NCI-H748 treated with DMSO at 0.1 percent for 48 hours (cell line): ENCODE results near the gene ATAD3B.
"Not testable (repeated sequence)": the region's sequence is repeated elsewhere in the genome, so short reads cannot be mapped to it uniquely, and the experiment has no call there.

Source experiments
- DNase-seq: peaks from one replicate; lab custom pipeline; 2025; lab: John Stamatoyannopoulos, UW

ATAD3B gene

DNA sequence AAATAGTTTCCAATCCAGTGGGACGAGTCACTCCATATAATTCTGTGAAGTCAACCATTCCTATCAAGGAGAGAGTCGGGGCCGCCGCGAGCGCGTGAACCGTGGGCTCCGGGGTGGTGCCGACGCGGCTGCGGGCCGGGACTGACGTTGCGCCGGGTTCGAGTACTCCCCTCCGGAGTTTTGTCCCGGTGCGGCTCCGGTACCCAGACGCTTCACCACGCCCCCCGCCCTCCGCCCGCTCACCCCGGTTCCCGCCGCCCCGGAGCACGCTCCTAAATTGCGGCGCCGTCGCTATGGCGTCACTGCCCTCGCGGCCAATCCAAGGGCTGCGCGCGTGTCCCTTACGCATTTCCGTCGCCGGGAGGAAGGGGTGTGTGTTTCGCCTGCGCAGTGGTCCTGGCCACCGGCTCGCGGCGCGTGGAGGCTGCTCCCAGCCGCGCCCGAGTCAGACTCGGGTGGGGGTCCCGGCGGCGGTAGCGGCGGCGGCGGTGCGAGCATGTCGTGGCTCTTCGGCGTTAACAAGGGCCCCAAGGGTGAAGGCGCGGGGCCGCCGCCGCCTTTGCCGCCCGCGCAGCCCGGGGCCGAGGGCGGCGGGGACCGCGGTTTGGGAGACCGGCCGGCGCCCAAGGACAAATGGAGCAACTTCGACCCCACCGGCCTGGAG lies at the start of gene ATAD3B:
TSS of gene ATAD3B (plus strand) at position 377 of the 664 bp plus-strand sequence. CDS start at position 497, 120 bp downstream.
- peak; percentile 55 for DNase-seq

DNA sequence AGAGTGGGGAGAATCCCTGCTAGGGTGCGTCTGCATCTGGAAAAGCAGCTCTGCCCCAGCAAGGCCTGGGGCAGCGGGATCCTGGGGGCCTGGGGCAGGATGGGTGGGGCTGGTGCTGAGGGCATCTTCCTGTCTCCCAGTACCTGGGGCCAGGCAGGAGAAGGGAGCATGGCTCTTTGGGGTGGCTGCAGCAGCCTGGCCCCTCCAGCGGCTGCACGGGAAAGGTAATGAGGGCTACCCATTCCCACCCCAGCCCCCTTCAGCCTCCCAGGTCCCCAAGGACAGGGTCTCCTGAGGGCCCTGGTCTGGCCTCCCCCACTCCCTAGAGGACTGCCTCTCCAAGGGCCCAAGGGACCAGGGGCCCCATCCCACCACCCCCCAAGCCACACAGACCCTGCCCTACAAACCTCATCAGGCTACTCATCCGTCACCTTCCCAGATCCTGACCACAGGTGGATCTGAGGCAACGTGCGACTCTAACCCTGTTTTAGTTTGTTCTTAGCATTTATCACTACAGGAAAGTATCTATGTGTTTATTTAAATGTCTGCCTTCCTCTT lies 49.6 kb upstream of the ATAD3B start:
- no peak for DNase-seq

GRCh38 chr1:1422465-1423244 lies 48.9 kb upstream of the ATAD3B start:
- no peak for DNase-seq

DNA sequence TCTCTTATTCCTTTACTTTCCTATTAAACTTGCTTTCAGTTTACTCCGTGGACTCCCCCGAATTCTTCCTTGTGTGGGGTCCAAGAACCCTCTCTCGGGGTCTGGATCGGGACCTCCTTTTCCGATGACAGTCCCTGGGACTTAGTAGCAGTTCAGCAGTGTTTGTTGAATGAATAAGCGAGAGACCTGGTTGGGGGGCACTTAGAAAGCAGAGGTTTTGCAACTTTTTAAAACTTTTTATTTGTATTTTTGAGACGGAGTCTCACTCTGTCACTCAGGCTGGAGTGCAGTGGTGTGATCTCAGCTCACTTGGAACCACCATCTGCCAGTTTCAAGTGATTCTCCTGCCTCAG lies 48.3 kb upstream of the ATAD3B start:
- DNase-seq: no peak

- no peak for DNase-seq
These were observed 46.9 kb upstream of the ATAD3B start for GRCh38 chr1:1424707-1425106.

GRCh38 chr1:1425426-1425752 lies 46.2 kb upstream of the ATAD3B start:
- DNase-seq: no peak

DNA sequence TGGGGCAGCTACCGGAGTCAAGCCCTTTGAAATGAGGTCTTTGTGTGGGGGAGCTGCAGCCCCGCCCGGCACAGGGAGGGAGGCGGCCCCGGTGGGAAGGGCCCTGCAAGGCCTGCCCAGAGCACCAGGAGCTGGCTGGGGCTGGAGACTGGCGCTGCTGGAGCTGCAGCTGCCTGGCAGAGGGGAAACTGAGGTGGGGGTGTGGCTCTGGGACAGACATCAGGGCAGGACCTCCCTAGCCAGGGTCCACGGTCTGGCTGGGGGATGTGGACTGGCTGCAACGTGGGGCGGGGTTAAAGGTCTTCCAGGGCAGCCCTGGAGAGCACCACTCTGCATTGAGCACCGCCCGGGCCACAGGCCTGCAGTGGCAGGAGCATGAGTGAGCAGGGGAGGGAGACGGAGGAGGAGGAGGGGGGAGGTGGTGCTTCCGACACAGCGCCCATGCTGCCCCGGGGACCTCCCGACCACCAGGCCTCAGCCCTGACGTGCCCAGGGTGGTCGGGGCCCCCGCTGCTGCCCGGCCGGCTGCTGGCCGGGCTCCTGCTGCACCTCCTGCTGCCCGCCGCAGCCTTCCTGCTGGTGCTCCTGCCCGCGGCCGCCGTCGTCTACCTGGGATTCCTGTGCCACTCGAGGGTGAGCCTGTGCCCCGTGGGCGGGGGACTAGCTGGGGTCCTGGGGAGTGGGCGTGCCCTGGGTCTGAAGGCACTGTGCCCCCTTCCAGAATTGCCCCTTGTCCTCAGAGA lies 45.6 kb upstream of the ATAD3B start:
- DNase-seq: no peak

GRCh38 chr1:1426496-1427105 lies 45.0 kb upstream of the ATAD3B start:
- no peak for DNase-seq

DNA sequence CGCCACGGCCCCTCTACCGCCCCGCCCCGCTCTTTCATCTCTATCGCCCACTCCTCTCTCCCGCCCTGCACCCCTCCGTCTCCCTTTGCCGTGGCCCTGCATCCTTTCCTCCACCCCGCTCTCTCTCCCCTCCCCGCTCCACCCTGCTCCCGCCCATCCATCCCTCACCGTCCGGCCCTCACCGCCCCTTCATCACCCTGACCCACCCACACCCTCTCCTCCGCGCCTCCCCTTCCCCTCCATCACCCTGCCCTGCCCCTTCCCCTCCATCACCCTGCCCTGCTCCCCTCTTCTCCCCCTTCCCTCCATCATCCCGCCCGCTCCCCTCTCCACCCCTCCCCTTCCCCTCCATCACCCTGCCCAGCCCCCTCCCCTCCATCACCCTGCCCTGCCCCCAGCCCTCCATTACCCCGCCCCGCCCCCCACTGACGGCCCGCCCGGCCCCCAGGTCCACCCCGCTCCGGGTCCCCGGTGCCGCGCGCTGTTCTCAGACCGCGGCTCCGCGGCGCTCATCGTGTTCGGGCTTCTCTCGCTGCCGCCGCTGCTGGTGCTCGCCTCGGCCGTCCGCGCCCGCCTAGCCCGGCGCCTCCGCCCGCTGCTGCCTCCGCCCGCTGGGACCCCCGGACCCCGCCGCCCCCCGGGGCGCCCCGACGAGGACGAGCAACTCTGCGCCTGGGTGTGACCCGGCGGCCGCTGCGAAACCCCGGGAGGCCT lies 44.3 kb upstream of the ATAD3B start:
- no peak for DNase-seq

DNA sequence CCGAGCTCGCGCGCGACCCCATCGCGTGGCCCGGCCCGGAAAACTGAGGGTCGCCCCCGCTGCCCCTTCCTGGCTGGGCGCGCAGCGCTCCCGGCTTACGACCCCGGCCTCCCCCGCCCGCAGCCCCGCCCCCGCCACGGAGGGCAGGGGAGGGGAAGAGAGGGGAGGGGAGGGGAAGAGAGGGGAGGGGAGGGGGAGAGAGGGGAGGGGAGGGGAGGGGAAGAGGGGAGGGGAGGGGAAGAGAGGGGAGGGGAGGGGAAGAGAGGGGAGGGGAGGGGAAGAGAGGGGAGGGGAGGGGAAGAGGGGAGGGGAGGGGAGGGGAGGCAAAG lies 43.8 kb upstream of the ATAD3B start:
- no peak for DNase-seq

GRCh38 chr1:1428174-1428573 lies 43.4 kb upstream of the ATAD3B start:
- DNase-seq: no peak

GRCh38 chr1:1428967-1429366 lies 42.6 kb upstream of the ATAD3B start:
- not testable (repeated sequence) for DNase-seq

DNA sequence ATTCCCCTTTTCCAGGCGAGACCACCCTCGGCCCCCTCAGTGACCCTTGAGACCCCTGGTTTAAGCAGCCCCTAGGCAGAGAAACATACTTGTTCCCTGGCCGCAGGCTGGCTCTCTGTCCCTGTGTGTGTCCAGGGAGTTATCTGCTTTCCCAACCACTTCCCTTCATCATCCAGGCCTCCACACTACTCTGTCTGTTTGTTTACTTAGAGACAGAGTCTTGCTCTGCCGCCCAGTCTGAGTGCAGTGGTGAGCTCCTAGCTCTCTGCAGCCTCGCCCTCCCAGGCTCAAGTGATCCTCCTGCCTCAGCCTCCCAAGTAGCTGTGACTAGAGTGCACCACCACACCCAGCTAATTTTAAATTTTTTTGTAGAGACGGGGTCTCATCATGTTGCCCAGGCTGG lies 41.9 kb upstream of the ATAD3B start:
- DNase-seq: no peak

DNA sequence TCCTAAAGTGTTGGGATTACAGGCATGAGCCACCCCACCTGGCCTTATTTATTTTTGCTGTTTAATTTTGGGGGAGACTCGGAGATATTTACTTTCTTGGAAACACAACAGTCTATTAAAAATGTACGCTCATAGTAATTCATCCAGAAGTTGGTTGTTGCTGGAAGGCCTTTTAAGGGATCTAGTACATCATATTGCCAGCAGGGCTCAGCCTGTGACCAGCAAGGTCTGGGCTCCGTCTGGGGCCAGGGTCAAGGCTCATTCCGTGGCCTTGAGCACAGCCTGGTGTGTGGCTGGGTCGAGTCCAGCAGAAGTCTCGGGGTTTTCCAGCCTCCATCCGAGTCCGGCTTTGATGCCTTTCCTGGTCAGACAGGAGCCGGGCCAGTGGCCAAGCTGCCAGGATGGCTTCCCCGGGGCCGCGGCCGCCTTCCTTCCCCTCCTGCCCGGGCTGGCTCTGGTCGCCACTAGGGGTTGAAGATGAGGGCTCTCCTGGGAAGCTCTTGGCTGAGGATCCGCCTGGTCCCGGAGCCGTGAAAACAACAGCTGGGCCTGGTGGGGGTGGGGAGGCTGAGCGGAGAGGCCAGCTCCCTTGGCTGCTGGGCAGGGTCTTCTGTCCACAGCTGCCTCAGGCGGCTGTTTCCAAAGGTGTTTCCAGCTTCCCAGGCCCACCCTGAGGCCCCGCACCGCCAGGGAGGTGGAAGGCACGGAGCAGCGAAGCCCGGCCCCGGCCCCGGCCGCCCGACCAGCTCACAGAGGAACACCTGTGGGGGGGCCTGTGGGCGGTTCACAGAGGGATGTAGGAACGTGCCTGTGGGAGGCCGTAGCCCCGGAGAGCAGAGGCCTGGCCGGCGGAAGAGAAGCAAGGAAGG lies 41.2 kb upstream of the ATAD3B start:
- no peak for DNase-seq

GRCh38 chr1:1430992-1431844 lies 40.3 kb upstream of the ATAD3B start:
- DNase-seq: no peak

DNA sequence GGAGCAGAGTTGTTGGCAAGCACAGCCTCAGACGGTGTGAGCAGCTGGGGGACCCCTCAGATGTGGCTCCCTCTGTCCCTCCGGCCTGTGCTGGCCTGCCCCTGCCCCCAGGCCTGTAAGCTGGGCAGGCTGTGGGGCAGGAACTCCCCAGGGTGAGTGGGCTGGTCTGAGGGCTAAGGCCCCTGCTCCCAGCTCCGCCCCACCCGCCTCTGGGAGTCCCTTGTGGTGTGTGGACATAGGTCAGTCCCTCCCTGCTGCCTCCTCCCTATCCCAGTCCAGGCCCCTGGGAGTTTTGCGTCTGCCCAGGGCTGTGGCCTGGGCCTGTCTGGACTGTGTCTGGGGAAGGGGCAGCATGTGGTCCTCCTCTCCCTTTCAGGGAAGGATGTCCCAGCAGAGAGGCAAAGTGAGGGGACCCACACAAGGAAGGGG lies 39.7 kb upstream of the ATAD3B start:
- DNase-seq: no peak

DNA sequence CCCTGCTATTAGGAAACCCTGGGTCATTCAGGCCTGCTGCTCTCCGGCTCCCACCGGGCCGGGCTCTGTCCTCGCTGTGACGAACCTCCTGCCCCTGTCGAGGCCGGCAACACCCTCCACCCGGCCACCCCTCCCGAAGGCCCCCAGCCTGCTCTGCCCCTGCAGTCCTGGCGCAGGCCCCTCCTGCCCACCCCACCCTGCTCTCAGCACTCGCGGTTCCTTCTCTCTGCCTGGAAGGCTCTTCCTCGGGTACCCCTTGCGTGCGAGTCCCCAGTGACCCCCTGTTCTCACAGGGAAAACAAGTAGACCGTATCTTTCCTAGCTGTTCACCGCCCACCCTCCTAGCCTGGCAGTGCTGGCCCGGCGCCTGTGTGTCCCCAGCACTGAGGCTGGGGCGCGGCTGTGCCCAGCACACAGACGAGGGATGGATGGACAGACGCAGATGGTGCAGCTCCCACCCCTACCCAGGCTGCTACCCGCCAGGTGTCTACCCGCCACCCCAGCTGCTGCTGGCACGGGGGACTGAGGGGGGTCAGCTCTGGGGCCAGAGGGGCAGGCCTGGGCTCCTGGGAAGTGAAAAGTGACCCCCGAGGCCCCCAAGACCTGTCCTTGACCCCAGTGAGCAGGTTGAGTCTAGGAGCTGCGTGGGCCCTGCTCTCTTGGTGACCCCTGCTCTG lies 39.2 kb upstream of the ATAD3B start:
- DNase-seq: no peak

- no peak for DNase-seq
These were observed 38.4 kb upstream of the ATAD3B start for GRCh38 chr1:1432951-1433803.

DNA sequence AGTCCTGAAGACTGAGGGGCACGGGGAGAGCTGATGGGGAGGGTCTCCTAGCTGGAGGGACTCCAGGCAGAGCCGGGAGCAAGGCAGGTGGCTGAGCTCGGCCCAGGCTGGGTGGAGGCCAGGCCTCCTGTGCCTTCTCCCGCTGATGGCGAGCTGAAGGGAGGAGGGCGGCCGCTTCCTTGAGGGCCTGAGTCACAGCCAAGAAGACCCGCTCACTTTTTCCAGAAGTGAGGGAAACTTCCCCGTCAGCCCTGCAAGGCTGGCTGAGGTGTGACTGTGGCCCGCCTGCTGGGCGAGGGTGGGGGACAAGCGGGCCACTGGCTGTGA lies 37.8 kb upstream of the ATAD3B start:
- no peak for DNase-seq
